IMR-90 (cell line): Measurements from ENCODE around the gene EYS. TPM values are rescaled to one million over a fixed set of nuclear protein-coding genes. Genes with fewer than 3 reads are reported as not detected.

Experiments
- ATAC-seq: fragments of 200-7000 bp; cut with Tn5 transposase; 2 replicates; pipeline ENCODE4 v1.9.1; 2020; ENCODE audit warnings: low read depth, mild to moderate bottlenecking, moderate library complexity
- BruUV-seq: library from RNA; stranded (reverse); fragments of 400-500 nt; replicated peaks from 2 replicates; lab custom pipeline; 2021; lab: Mats Ljungman, UMichigan
- CTCF ChIA-PET: fragments of 300-600 bp; formaldehyde crosslinking; extraction: SDS; loops from one replicate; lab custom pipeline; 2021; ENCODE audit warnings: antibody characterized with exemption; lab: Yijun Ruan, JAX
- POLR2A ChIA-PET: fragments of 300-600 bp; sonication (Branson Sonifier 250); formaldehyde crosslinking; loops from one replicate; lab custom pipeline; 2022; ENCODE audit warnings: antibody characterized with exemption; ENCODE audit not compliant: unreplicated experiment; lab: Charles Lee
- DNase-seq: peaks from one replicate; pipeline ENCODE4 v3.0.0; 2013
- H2AFZ ChIP-seq: replicated peaks from 2 replicates; pipeline ENCODE3; 2013; ENCODE audit warnings: low read length, mild to moderate bottlenecking; ENCODE audit not compliant: poor library complexity
- H2AK5ac ChIP-seq: 2 replicates; pipeline ENCODE4 v1.6.1; 2013; ENCODE audit warnings: low read depth, low read length, inconsistent platforms
- H2AK9ac ChIP-seq: replicated peaks from 2 replicates; pipeline ENCODE3; 2013; ENCODE audit warnings: mild to moderate bottlenecking, low read depth, low read length, moderate library complexity; ENCODE audit not compliant: poor library complexity
- H2BK120ac ChIP-seq: 2 replicates; pipeline ENCODE4 v1.6.1; 2013; ENCODE audit warnings: low read depth, low read length, inconsistent platforms
- H2BK15ac ChIP-seq: 3 replicates; pipeline ENCODE4 v1.6.1; 2013; ENCODE audit warnings: low read depth, low read length, inconsistent platforms
- H2BK20ac ChIP-seq: 2 replicates; pipeline ENCODE4 v1.6.1; 2013; ENCODE audit warnings: low read depth, mild to moderate bottlenecking, inconsistent platforms, low read length, moderate library complexity
- H2BK5ac ChIP-seq: 2 replicates; pipeline ENCODE4 v1.6.1; 2013; ENCODE audit warnings: mild to moderate bottlenecking, low read depth, low read length, inconsistent platforms; ENCODE audit not compliant: poor library complexity, severe bottlenecking
- H3K14ac ChIP-seq: replicated peaks from 2 replicates; pipeline ENCODE4 v1.6.1; 2013; ENCODE audit warnings: low read depth, low read length, inconsistent platforms
- H3K18ac ChIP-seq: 2 replicates; pipeline ENCODE4 v1.6.1; 2013; ENCODE audit warnings: low read depth, low read length, control low read depth
- H3K23ac ChIP-seq: 2 replicates; pipeline ENCODE4 v1.6.1; 2013; ENCODE audit warnings: low read depth, low read length, inconsistent platforms
- H3K27ac ChIP-seq: 2 replicates; pipeline ENCODE4 v1.5.1; 2013; ENCODE audit warnings: mild to moderate bottlenecking, control low read depth, low read length; ENCODE audit not compliant: insufficient read depth
- H3K27me3 ChIP-seq: 2 replicates; pipeline ENCODE4 v1.6.1; 2013; ENCODE audit warnings: low read length; ENCODE audit not compliant: control insufficient read depth, insufficient read depth
- H3K36me3 ChIP-seq: 2 replicates; pipeline ENCODE4 v1.6.1; 2013; ENCODE audit warnings: low read length, mixed read lengths; ENCODE audit not compliant: control insufficient read depth, insufficient read depth
- H3K4ac ChIP-seq: 2 replicates; pipeline ENCODE4 v1.6.1; 2013; ENCODE audit warnings: low read depth, low read length, inconsistent platforms
- H3K4me1 ChIP-seq: 2 replicates; pipeline ENCODE4 v1.6.1; 2013; ENCODE audit warnings: low read length, mixed read lengths; ENCODE audit not compliant: control insufficient read depth, insufficient read depth
- H3K4me2 ChIP-seq: 2 replicates; pipeline ENCODE4 v1.6.1; 2013; ENCODE audit warnings: low read depth, mild to moderate bottlenecking, control low read depth, low read length, moderate library complexity
- H3K4me3 ChIP-seq: 2 replicates; pipeline ENCODE4 v1.5.1; 2013; ENCODE audit warnings: low read depth, mild to moderate bottlenecking, control low read depth, low read length, moderate library complexity; ENCODE audit not compliant: insufficient read depth
- H3K56ac ChIP-seq: 2 replicates; pipeline ENCODE4 v1.6.1; 2013; ENCODE audit warnings: low read length, inconsistent platforms; ENCODE audit not compliant: insufficient read depth; ENCODE audit errors: extremely low read depth
- H3K79me1 ChIP-seq, 2 experiments: 2 replicates each; pipeline ENCODE4 v1.6.1; 2013; ENCODE audit warnings: low read length in 2 of 2, inconsistent platforms in 1 of 2, low read depth in 1 of 2
- H3K9ac ChIP-seq: 2 replicates; pipeline ENCODE4 v1.6.1; 2013; ENCODE audit warnings: low read depth, low read length, control low read depth
- H3K9me1 ChIP-seq: 2 replicates; pipeline ENCODE4 v1.6.1; 2013; ENCODE audit warnings: low read length, inconsistent platforms; ENCODE audit not compliant: insufficient read depth
- H3K9me3 ChIP-seq: 2 replicates; pipeline ENCODE4 v1.6.1; 2013; ENCODE audit warnings: low read length; ENCODE audit not compliant: control insufficient read depth, insufficient read depth
- H4K20me1 ChIP-seq: 2 replicates; pipeline ENCODE4 v1.6.1; 2013; ENCODE audit warnings: low read length, inconsistent platforms; ENCODE audit not compliant: insufficient read depth
- H4K5ac ChIP-seq: 2 replicates; pipeline ENCODE4 v1.6.1; 2013; ENCODE audit warnings: mild to moderate bottlenecking, low read depth, low read length, control low read depth
- H4K8ac ChIP-seq, 2 experiments: 2 replicates each; pipeline ENCODE4 v1.6.1; 2013; ENCODE audit warnings: low read depth in 2 of 2, low read length in 2 of 2, control low read depth in 1 of 2, inconsistent platforms in 1 of 2
- H4K91ac ChIP-seq: 2 replicates; pipeline ENCODE4 v1.6.1; 2013; ENCODE audit warnings: low read depth, low read length, inconsistent platforms; ENCODE audit not compliant: insufficient read depth
- BHLHE40 ChIP-seq: fragments of 150-350 bp; IDR thresholded peaks from 2 replicates; pipeline ENCODE4 v1.6.1; 2016; ENCODE audit warnings: mild to moderate bottlenecking, low read depth, low read length
- CEBPB ChIP-seq: IDR thresholded peaks from 2 replicates; pipeline ENCODE4 v1.6.1; 2012; ENCODE audit warnings: low read depth, low read length, improper control_type of control experiment
- CHD1 ChIP-seq: IDR thresholded peaks from 2 replicates; pipeline ENCODE4 v1.6.1; 2012; ENCODE audit warnings: low read depth, low read length, improper control_type of control experiment
- FOS ChIP-seq: fragments of 150-350 bp; IDR thresholded peaks from 2 replicates; pipeline ENCODE4 v1.6.1; 2016; ENCODE audit warnings: low read depth, low read length
- MAFK ChIP-seq: IDR thresholded peaks from 2 replicates; pipeline ENCODE4 v1.6.1; 2012; ENCODE audit warnings: low read depth, low read length, improper control_type of control experiment
- MAZ ChIP-seq: IDR thresholded peaks from 2 replicates; pipeline ENCODE4 v1.6.1; 2012; ENCODE audit warnings: low read depth, mild to moderate bottlenecking, low read length, improper control_type of control experiment, moderate library complexity, borderline replicate concordance
- MXI1 ChIP-seq: IDR thresholded peaks from 2 replicates; pipeline ENCODE4 v1.6.1; 2012; ENCODE audit warnings: low read depth, mild to moderate bottlenecking, low read length, moderate library complexity, borderline replicate concordance
- NFE2L2 ChIP-seq: fragments of 150-350 bp; IDR thresholded peaks from 2 replicates; pipeline ENCODE4 v1.6.1; 2016; ENCODE audit warnings: low read depth, mild to moderate bottlenecking, low read length
- POLR2A ChIP-seq: IDR thresholded peaks from 2 replicates; pipeline ENCODE4 v1.6.1; 2012; ENCODE audit warnings: mild to moderate bottlenecking, low read depth, low read length
- RAD21 ChIP-seq: IDR thresholded peaks from 2 replicates; pipeline ENCODE4 v1.6.1; 2012; ENCODE audit warnings: low read length, improper control_type of control experiment
- RCOR1 ChIP-seq: IDR thresholded peaks from 2 replicates; pipeline ENCODE4 v1.6.1; 2012; ENCODE audit warnings: mild to moderate bottlenecking, low read length, improper control_type of control experiment; ENCODE audit not compliant: insufficient replicate concordance
- RFX5 ChIP-seq: IDR thresholded peaks from 2 replicates; pipeline ENCODE4 v1.8.0; 2012; ENCODE audit warnings: low read depth, mild to moderate bottlenecking, low read length, moderate library complexity
- SMC3 ChIP-seq: fragments of 150-350 bp; IDR thresholded peaks from 2 replicates; pipeline ENCODE4 v1.6.1; 2016; ENCODE audit warnings: low read depth, mild to moderate bottlenecking, antibody characterized with exemption, low read length, moderate library complexity
- WGBS, 2 experiments: methylation state at CpG; one replicate each; pipeline versions ENCODE4 v1.1.5 to v1.1.7; 2013; ENCODE audit warnings: missing lambda C conversion rate in 2 of 2; ENCODE audit not compliant: insufficient read length in 1 of 2; ENCODE audit errors: extremely low coverage in 2 of 2; 5-methylcytosine and 5-hydroxymethylcytosine counted together
- dilution Hi-C: fragments of 300-500 bp; cut with HindIII; formaldehyde crosslinking; loops from one replicate; pipeline ENCODE4 v1.14.3; 2018; ENCODE audit warnings: low sequenced_read_pairs; ENCODE audit not compliant: unreplicated experiment
- in situ Hi-C: fragments of 300-500 bp; cut with MboI; formaldehyde crosslinking; loops from 3 replicates; pipeline ENCODE4 v1.14.3; 2019; ENCODE audit warnings: low sequenced_read_pairs, inconsistent platforms, mixed read lengths
- intact Hi-C: fragments of 100-400 bp; cut with micrococcal nuclease; formaldehyde crosslinking; loops from 2 replicates; pipeline ENCODE4 v1.10.0; 2022
- polyA plus RNA-seq, 3 experiments: library from polyadenylated mRNA; depleted of rRNA; stranded (reverse); fragments of >200 nt; gene quantifications; 2 replicates each; pipeline ENCODE4 v1.2.3, GENCODE V29; 2012; ENCODE audit warnings: low replicate concordance in 1 of 3
- total RNA-seq: library from RNA; depleted of rRNA; stranded (reverse); fragments of >200 nt; gene quantifications from 2 replicates; pipeline ENCODE4 v1.2.3, GENCODE V29; 2012
- TF ChIP-seq, protein P1 (sequence below): conservative IDR thresholded peaks from 2 replicates; pipeline ENCODE4 v1.5.1; 2012; ENCODE audit warnings: mild to moderate bottlenecking, low read depth, low read length, improper control_type of control experiment
- TF ChIP-seq, protein P2 (sequence below): fragments of 150-350 bp; IDR thresholded peaks from 2 replicates; pipeline ENCODE4 v1.6.1; 2017; ENCODE audit warnings: mild to moderate bottlenecking, antibody characterized with exemption, low read length, low read depth
- TF ChIP-seq, protein P3 (sequence below): fragments of 150-350 bp; IDR thresholded peaks from 2 replicates; pipeline ENCODE4 v1.6.1; 2016; ENCODE audit warnings: low read depth, mild to moderate bottlenecking, low read length, moderate library complexity, borderline replicate concordance

The EYS gene
- total and polyA plus RNA-seq, 2 of the 4 experiments (the other 2 are of a cell fraction) = under 0.01 TPM; not detected in 1

DNA sequence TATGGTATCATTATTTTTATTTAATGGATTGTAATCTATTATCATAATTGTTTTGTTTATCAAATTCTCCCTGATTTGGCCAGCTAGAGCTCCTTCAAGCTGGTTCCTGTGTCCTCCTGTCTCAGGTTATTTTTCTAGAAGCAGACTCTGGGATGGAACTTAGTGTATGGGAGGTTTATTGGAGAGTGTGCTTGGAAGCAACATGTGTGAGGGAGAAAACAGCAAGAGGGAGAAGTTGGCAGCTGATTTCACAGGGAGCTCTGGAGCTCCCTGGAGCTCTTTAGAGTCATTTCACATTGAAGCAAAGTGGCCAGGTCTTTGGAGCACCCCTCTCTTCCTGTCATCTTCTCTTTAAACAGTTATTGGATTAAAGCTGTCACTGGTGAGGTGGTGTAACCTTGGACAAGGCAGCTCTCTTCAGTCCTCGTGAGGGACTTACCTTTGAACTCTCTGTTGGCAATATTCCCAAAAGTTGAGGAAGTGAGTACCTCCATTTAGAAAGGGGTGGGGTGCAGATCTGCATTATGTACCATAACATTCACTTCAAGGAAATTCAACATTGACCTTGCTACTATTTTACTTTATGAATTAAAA lies 1967.8 kb downstream of the EYS start:
- TF ChIP-seq CEBPB (no peak), BHLHE40 (no peak), NFE2L2 (no peak), POLR2A (no peak), MAZ (no peak), RAD21 (no peak), SMC3 (no peak), RCOR1 (no peak), RFX5 (no peak), CHD1 (no peak), MAFK (no peak), FOS (no peak), MXI1 (no peak)
- TF ChIP-seq, protein P1, sequence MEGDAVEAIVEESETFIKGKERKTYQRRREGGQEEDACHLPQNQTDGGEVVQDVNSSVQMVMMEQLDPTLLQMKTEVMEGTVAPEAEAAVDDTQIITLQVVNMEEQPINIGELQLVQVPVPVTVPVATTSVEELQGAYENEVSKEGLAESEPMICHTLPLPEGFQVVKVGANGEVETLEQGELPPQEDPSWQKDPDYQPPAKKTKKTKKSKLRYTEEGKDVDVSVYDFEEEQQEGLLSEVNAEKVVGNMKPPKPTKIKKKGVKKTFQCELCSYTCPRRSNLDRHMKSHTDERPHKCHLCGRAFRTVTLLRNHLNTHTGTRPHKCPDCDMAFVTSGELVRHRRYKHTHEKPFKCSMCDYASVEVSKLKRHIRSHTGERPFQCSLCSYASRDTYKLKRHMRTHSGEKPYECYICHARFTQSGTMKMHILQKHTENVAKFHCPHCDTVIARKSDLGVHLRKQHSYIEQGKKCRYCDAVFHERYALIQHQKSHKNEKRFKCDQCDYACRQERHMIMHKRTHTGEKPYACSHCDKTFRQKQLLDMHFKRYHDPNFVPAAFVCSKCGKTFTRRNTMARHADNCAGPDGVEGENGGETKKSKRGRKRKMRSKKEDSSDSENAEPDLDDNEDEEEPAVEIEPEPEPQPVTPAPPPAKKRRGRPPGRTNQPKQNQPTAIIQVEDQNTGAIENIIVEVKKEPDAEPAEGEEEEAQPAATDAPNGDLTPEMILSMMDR = no peak
- TF ChIP-seq, protein P2, sequence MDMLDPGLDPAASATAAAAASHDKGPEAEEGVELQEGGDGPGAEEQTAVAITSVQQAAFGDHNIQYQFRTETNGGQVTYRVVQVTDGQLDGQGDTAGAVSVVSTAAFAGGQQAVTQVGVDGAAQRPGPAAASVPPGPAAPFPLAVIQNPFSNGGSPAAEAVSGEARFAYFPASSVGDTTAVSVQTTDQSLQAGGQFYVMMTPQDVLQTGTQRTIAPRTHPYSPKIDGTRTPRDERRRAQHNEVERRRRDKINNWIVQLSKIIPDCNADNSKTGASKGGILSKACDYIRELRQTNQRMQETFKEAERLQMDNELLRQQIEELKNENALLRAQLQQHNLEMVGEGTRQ = no peak
- TF ChIP-seq, protein P3, sequence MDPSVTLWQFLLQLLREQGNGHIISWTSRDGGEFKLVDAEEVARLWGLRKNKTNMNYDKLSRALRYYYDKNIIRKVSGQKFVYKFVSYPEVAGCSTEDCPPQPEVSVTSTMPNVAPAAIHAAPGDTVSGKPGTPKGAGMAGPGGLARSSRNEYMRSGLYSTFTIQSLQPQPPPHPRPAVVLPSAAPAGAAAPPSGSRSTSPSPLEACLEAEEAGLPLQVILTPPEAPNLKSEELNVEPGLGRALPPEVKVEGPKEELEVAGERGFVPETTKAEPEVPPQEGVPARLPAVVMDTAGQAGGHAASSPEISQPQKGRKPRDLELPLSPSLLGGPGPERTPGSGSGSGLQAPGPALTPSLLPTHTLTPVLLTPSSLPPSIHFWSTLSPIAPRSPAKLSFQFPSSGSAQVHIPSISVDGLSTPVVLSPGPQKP = no peak
- dilution Hi-C loops (no loop called here), intact Hi-C loops (no loop called here)

More for the DNA sequence above, 1967.8 kb downstream of the EYS start:
- no peak overlapping the region for H2BK120ac ChIP-seq
- in situ Hi-C loops = no loop called here
- no CpG with 5 or more reads among the region's 1 CpG for WGBS, 2 experiments
- no peak overlapping the region for H4K91ac ChIP-seq
- H3K14ac ChIP-seq = no peak overlapping the region
- ChIA-PET CTCF (no interaction called here), POLR2A (no interaction called here)
- BruUV-seq = no TSS peak
- H2BK20ac ChIP-seq = no peak overlapping the region
- DNase-seq = no peak
- H3K18ac ChIP-seq = no peak overlapping the region
- H2BK5ac ChIP-seq = no peak overlapping the region
- H4K20me1 ChIP-seq = no peaks in the 10 kb centered on the region
- H3K4me2 ChIP-seq = no peak overlapping the region
- H4K8ac ChIP-seq = no peak overlapping the region
- no peaks in the 10 kb centered on the region; the same call in 1 of the 2 replicates for H3K9me1 ChIP-seq
- no peaks in the 10 kb centered on the region for H3K79me1 ChIP-seq
- H3K27me3 ChIP-seq = peaks cover 4% of the 10 kb centered on the region; the same call in 1 of the 2 replicates
- H4K5ac ChIP-seq = no peak overlapping the region
- H2BK15ac ChIP-seq = no peak overlapping the region
- H2AFZ ChIP-seq = no peak overlapping the region
- H2AK9ac ChIP-seq = no peak overlapping the region
- no peaks in the 10 kb centered on the region for H3K9me3 ChIP-seq
- H3K56ac ChIP-seq = no peak overlapping the region
- H3K4ac ChIP-seq = no peak overlapping the region
- no peak overlapping the region for H2AK5ac ChIP-seq
- ATAC-seq = no peak
- no peak overlapping the region for H3K23ac ChIP-seq
- H3K36me3 ChIP-seq = no peaks in the 10 kb centered on the region
- H3K27ac ChIP-seq = no peak overlapping the region
- no peak overlapping the region for H3K9ac ChIP-seq
- no peak overlapping the region for H3K4me3 ChIP-seq
- H3K4me1 ChIP-seq = no peaks in the 10 kb centered on the region
